ENCODE measurements around the gene PRL. TPM values are rescaled to one million over a fixed set of nuclear protein-coding genes. Genes with fewer than 3 reads are reported as not detected.

The PRL gene
- total RNA-seq, 3 donors from 2014 or later: 0.29 TPM; not detected in 2

DNA sequence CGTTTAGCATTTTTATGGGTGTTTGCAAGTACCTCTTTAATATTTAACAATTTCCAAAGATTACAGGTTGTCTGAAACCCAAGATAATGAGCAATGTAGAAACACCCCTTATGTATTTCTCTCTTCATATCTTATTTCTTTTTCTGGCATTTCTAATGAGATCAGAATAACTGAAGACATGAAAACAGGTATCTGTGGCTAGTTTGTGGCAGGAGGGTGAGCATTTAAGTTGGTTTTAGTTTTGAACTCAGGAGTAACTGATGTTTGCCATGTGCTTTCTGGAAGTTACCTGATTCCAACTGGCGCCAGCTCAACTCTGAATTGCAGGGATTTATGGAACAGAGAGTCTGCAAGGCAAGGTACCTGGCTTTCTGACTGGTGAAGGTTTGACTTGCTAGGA, 35.4 kb upstream of the PRL start:
- Histone ChIP-seq H3K36me3 (no peaks in the 10 kb centered on the region), H3K4me1 (no peaks in the 10 kb centered on the region), H3K27me3 (no peaks in the 10 kb centered on the region), H3K4me3 (no peak overlapping the region), H3K9me3 (no peaks in the 10 kb centered on the region), H3K27ac (no peak overlapping the region)
- no peak for DNase-seq (ENCODE audit: low spot score in 2 of 2)
- TF ChIP-seq POLR2AphosphoS5 (IDR thresholded peaks at IDR 0.05) (no peak), POLR2A (IDR thresholded peaks at IDR 0.05) (no peak)
- TF ChIP-seq, protein P1, sequence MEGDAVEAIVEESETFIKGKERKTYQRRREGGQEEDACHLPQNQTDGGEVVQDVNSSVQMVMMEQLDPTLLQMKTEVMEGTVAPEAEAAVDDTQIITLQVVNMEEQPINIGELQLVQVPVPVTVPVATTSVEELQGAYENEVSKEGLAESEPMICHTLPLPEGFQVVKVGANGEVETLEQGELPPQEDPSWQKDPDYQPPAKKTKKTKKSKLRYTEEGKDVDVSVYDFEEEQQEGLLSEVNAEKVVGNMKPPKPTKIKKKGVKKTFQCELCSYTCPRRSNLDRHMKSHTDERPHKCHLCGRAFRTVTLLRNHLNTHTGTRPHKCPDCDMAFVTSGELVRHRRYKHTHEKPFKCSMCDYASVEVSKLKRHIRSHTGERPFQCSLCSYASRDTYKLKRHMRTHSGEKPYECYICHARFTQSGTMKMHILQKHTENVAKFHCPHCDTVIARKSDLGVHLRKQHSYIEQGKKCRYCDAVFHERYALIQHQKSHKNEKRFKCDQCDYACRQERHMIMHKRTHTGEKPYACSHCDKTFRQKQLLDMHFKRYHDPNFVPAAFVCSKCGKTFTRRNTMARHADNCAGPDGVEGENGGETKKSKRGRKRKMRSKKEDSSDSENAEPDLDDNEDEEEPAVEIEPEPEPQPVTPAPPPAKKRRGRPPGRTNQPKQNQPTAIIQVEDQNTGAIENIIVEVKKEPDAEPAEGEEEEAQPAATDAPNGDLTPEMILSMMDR (IDR thresholded peaks at IDR 0.05): no peak
- intact Hi-C loops (cut with DNase I; ENCODE audit: low total_unique reads): no loop called here

DNA sequence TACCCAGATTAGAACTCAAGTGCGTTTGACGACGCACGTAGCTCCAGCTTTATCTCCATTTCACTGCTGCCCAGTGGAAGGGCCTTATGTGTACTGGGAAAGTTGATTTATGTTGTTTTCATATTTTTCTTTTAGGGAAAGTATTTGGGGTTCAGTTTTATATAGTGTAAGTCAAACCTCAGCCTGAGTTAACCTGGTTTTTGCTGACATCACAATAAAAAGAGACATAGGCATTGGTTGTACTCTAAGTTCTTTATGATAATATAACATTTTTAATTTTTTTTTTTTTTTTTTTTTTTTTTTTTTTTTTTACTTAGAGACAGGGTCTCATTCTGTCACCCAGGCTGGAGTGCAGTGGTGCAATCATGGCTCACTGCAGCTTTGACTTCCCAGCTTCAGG, 34.1 kb upstream of the PRL start:
- TF ChIP-seq POLR2AphosphoS5 (IDR thresholded peaks at IDR 0.05) (no peak), POLR2A (IDR thresholded peaks at IDR 0.05) (no peak)
- TF ChIP-seq, protein P1 (IDR thresholded peaks at IDR 0.05): no peak
- Histone ChIP-seq H3K4me1 (no peaks in the 10 kb centered on the region), H3K27ac (no peak overlapping the region), H3K9me3 (no peaks in the 10 kb centered on the region), H3K27me3 (no peaks in the 10 kb centered on the region), H3K4me3 (no peak overlapping the region), H3K36me3 (no peaks in the 10 kb centered on the region)
- DNase-seq (ENCODE audit: low spot score in 2 of 2): no peak
- intact Hi-C loops (cut with DNase I; ENCODE audit: low total_unique reads): no loop called here

DNA sequence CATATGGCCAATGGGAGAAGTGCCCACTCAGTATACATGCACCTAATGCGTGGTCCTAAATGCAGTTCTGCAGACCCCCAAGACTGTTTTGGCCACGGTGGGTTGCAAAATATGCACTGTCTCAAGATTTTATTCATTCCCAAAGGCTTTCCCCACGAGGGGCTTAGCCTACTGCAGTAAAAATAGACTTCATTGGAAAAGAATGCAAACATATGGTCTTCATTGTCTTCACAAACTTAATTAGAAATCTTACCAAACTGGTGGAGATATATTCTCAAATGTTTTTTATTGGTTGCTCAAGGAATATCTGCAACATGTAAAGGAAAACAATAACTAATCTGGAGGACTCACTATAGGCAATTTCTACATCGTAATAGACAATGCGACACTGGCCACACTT, 31.6 kb upstream of the PRL start:
- TF ChIP-seq POLR2A (IDR thresholded peaks at IDR 0.05) (no peak), POLR2AphosphoS5 (IDR thresholded peaks at IDR 0.05) (no peak)
- TF ChIP-seq, protein P1 (IDR thresholded peaks at IDR 0.05): no peak
- H3K4me1 ChIP-seq: no peaks in the 10 kb centered on the region
- no peak overlapping the region for H3K4me3 ChIP-seq
- H3K27me3 ChIP-seq: no peaks in the 10 kb centered on the region
- intact Hi-C loops (cut with DNase I; ENCODE audit: low total_unique reads): no loop called here
- no peaks in the 10 kb centered on the region for H3K36me3 ChIP-seq
- no peak for DNase-seq (ENCODE audit: low spot score in 2 of 2)
- peak overlapping the region in 1 of 2 donors; percentile 12 for H3K27ac ChIP-seq
- H3K9me3 ChIP-seq: no peaks in the 10 kb centered on the region

DNA sequence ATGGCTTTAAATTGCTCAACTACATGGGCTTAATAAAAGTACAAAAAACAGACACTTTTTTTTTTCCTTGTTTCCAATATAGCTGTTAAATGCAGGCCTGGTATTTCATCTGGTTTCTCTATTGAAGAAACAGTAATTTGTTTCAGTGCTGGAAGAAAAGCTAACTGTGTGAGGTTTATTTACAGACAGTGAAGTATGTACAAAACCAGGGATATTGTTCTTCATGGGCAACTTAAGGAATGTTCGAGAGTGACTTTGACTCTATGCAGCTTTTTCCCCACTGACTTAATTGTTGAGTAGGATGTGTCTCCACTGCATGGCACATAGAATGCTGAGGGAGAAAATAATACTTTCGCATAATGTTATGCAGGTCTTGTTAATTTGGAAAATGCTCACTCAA, 31.0 kb upstream of the PRL start:
- no peaks in the 10 kb centered on the region for H3K9me3 ChIP-seq
- no peak overlapping the region for H3K4me3 ChIP-seq
- H3K27me3 ChIP-seq: no peaks in the 10 kb centered on the region
- intact Hi-C loops (cut with DNase I; ENCODE audit: low total_unique reads): no loop called here
- H3K36me3 ChIP-seq: no peaks in the 10 kb centered on the region
- peak overlapping the region in 1 of 2 donors; percentile 12 for H3K27ac ChIP-seq
- TF ChIP-seq POLR2A (IDR thresholded peaks at IDR 0.05) (no peak), POLR2AphosphoS5 (IDR thresholded peaks at IDR 0.05) (no peak)
- TF ChIP-seq, protein P1 (IDR thresholded peaks at IDR 0.05): no peak
- no peak for DNase-seq (ENCODE audit: low spot score in 2 of 2)
- no peaks in the 10 kb centered on the region for H3K4me1 ChIP-seq

DNA sequence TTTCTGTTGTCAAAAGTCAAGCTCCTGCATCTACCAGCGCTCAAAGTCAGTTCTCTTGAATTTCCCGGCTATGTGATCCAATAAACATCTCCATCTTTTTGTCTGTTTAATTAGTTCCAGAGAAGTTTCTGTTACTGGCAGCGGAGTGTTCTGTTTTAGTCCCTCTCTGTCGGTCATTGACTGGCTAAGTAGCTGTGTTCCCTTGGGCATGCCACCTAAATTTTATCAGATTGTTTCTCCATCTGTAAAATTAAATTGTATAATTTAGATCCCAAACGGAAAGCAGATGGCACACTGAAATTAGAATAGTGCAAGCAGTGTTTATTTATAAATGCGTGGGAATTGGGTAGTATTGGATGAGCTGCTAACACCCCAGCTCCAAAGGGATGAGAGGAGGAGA, 29.7 kb upstream of the PRL start:
- Histone ChIP-seq H3K4me3 (no peak overlapping the region), H3K4me1 (no peaks in the 10 kb centered on the region), H3K27me3 (no peaks in the 10 kb centered on the region), H3K27ac (no peak overlapping the region), H3K36me3 (no peaks in the 10 kb centered on the region), H3K9me3 (no peaks in the 10 kb centered on the region)
- DNase-seq (ENCODE audit: low spot score in 2 of 2): no peak
- intact Hi-C loops (cut with DNase I; ENCODE audit: low total_unique reads): no loop called here
- TF ChIP-seq POLR2A (IDR thresholded peaks at IDR 0.05) (no peak), POLR2AphosphoS5 (IDR thresholded peaks at IDR 0.05) (no peak)
- TF ChIP-seq, protein P1 (IDR thresholded peaks at IDR 0.05): no peak
